Keratinocyte (primary cell): ENCODE results near the gene PFKFB4. TPM values are rescaled to one million over a fixed set of nuclear protein-coding genes. Genes with fewer than 3 reads are reported as not detected.

Experiments used
- DNase-seq: peaks from one replicate; pipeline ENCODE4 v3.0.0-alpha.2; 2011; ENCODE audit warnings: low read depth, missing footprints, low spot score
- FAIRE-seq: peaks from 2 replicates; lab custom pipeline; 2011; peaks lifted over from hg19 to GRCh38; lab: Jason Lieb, UNC
- H2AFZ ChIP-seq: 2 replicates; pipeline ENCODE4 v1.6.0; 2012; ENCODE audit warnings: low read length, control low read depth, inconsistent platforms; ENCODE audit not compliant: control insufficient read depth
- H3K27ac ChIP-seq: 2 replicates; pipeline ENCODE4 v1.5.1; 2011; ENCODE audit warnings: low read length; ENCODE audit not compliant: control insufficient read depth, insufficient read depth
- H3K27me3 ChIP-seq: 3 replicates; pipeline ENCODE4 v1.6.0; 2011; ENCODE audit warnings: low read length; ENCODE audit not compliant: control insufficient read depth, insufficient read depth; ENCODE audit errors: extremely low read depth
- H3K36me3 ChIP-seq, 2 experiments: 2 replicates in 1 of 2; 3 replicates in 1 of 2; pipeline ENCODE4 v1.5.1; 2011; ENCODE audit warnings: low read length in 2 of 2, mild to moderate bottlenecking in 1 of 2; ENCODE audit not compliant: control insufficient read depth in 2 of 2, insufficient read depth in 2 of 2; ENCODE audit errors: extremely low read depth in 1 of 2
- H3K4me1 ChIP-seq: 3 replicates; pipeline ENCODE4 v1.5.1; 2011; ENCODE audit warnings: low read length; ENCODE audit not compliant: control insufficient read depth, insufficient read depth; ENCODE audit errors: extremely low read depth
- H3K4me2 ChIP-seq: 3 replicates; pipeline ENCODE4 v1.6.0; 2011; ENCODE audit warnings: low read depth, low read length; ENCODE audit not compliant: control insufficient read depth, insufficient read depth; ENCODE audit errors: extremely low read depth
- H3K4me3 ChIP-seq, 3 experiments: fragments of 200-600 bp in 1 of 3; sonication (generic) in 1 of 3; 2 replicates in 2 of 3; 3 replicates in 1 of 3; pipeline ENCODE4 v1.5.1; 2011 to 2016; ENCODE audit warnings: low read length in 3 of 3, mild to moderate bottlenecking in 3 of 3, control low read depth in 2 of 3, inconsistent platforms in 1 of 3, low read depth in 1 of 3, mixed read lengths in 1 of 3, mixed run types in 1 of 3, moderate library complexity in 1 of 3; ENCODE audit not compliant: control insufficient read depth in 2 of 3, insufficient read depth in 2 of 3; ENCODE audit errors: extremely low read depth in 1 of 3
- H3K79me2 ChIP-seq: 2 replicates; pipeline ENCODE4 v1.6.0; 2012; ENCODE audit warnings: low read length; ENCODE audit not compliant: control insufficient read depth, insufficient read depth
- H3K9ac ChIP-seq: 3 replicates; pipeline ENCODE4 v1.6.0; 2011; ENCODE audit warnings: low read length; ENCODE audit not compliant: control insufficient read depth, insufficient read depth; ENCODE audit errors: extremely low read depth
- H3K9me1 ChIP-seq: 3 replicates; pipeline ENCODE4 v1.6.0; 2011; ENCODE audit warnings: low read length; ENCODE audit not compliant: control insufficient read depth, insufficient read depth; ENCODE audit errors: extremely low read depth
- H3K9me3 ChIP-seq: 2 replicates; pipeline ENCODE4 v1.5.1; 2012; ENCODE audit warnings: low read depth, low read length; ENCODE audit not compliant: control insufficient read depth
- H4K20me1 ChIP-seq: 3 replicates; pipeline ENCODE4 v1.6.0; 2011; ENCODE audit warnings: low read length; ENCODE audit not compliant: control insufficient read depth, insufficient read depth; ENCODE audit errors: extremely low read depth
- EZH2 ChIP-seq: IDR thresholded peaks from one replicate; pipeline ENCODE4 v1.6.1; 2012; ENCODE audit warnings: inconsistent platforms, mild to moderate bottlenecking, low read length, moderate library complexity
- dilution Hi-C: fragments of 300-500 bp; cut with MboI; formaldehyde crosslinking; loops from one replicate; pipeline ENCODE4 v1.7.0; 2020; ENCODE audit warnings: low sequenced_read_pairs; ENCODE audit not compliant: extremely low pct_ligation_motif_present
- polyA plus RNA-seq, 5 experiments: library from polyadenylated mRNA; depleted of rRNA in 3 of 5; stranded (reverse) in 3 of 5; stranded (forward) in 1 of 5; unstranded in 1 of 5; fragments of >200 nt; gene quantifications; 1 replicate in 1 of 5; 2 replicates in 3 of 5; 3 replicates in 1 of 5; pipeline versions ENCODE4 v1.2.1 to v1.2.3, GENCODE V29; 2011 to 2012; ENCODE audit warnings: missing spikeins in 2 of 5, low read depth in 1 of 5, low replicate concordance in 1 of 5
- TF ChIP-seq, protein P1 (sequence below), 3 experiments: IDR thresholded peaks in 1 of 3; conservative IDR thresholded peaks in 1 of 3; optimal IDR thresholded peaks in 1 of 3; 2 replicates in 2 of 3; 3 replicates in 1 of 3; pipeline versions ENCODE3 to v1.5.1; 2011; ENCODE audit warnings: low read length in 3 of 3, mild to moderate bottlenecking in 3 of 3, moderate library complexity in 2 of 3, control low read depth in 1 of 3, inconsistent platforms in 1 of 3; ENCODE audit not compliant: insufficient read depth in 2 of 3; ENCODE audit errors: extremely low read depth in 1 of 3

Gene PFKFB4
- polyA plus RNA-seq, 1 donor (not counting 4 experiments of a cell fraction or from before 2014, with no cell fraction given) = 15.1 TPM

DNA sequence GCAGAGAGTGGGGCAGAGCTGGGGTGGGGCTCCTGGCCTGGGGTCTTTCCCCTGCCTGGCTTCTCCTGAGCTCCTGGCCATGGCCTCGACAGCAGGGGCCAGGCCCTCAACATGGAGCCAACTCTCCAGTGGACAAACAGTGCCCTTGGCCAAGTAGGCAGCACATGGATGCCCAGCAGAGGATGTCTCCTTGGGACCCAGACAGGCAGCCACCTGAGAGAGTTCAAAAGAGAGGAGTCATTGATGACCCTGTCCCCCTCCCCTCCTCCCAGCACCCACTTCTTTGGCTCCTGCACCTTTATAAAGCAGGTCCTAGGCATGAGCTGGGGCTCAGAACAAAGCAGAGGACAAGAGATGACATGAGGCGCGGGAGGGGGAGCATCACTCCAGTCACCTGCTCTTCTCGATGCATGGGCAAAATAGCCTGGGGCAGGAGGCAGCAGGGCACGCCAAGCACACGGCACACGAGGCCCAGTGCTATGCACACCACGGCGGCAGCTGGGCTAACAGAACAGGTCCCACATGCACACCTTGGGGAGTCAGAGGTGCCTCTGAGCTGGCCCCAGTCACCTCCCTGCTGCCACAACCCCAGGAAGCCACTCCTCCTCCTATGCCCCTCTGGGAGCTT lies 80.1 kb downstream of the PFKFB4 start:
- dilution Hi-C loops = no loop called here
- no peak for DNase-seq

DNA sequence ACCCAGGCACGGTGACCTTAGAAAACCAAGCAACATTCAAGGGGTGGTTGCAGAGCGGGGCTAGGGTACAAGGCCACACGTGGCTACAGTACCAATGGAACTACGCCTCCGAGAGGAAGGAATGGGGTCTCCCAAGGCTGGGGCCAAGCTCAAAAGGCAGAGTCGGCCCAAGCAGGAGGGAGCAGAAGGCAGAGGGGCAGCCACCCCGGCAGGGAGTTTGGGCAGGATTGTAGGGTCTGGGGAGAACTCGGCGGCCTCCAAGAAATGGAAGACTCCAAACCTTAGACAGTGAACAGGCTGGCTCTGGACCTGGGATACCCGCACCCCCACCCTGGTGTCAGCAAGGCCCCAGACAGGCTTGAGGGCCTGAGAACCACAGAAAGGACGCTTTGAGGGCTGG lies 81.4 kb downstream of the PFKFB4 start:
- FAIRE-seq = no peak

More for the DNA sequence above, 80.1 kb downstream of the PFKFB4 start:
- Histone ChIP-seq H3K4me2 (no peak overlapping the region), H4K20me1 (no peaks in the 10 kb centered on the region), H3K27me3 (no peaks in the 10 kb centered on the region), H3K4me3 (no peak overlapping the region), H2AFZ (no peak overlapping the region), H3K79me2 (peaks cover 8% of the 10 kb centered on the region), H3K27ac (no peak overlapping the region), H3K9me1 (no peaks in the 10 kb centered on the region), H3K36me3 (peaks cover 0 to 3% of the 10 kb centered on the region in 2 experiments), H3K9ac (no peak overlapping the region), H3K9me3 (no peaks in the 10 kb centered on the region), H3K4me1 (peaks cover 17% of the 10 kb centered on the region)
- FAIRE-seq = no peak
- TF ChIP-seq EZH2 = no peak
- TF ChIP-seq, protein P1, sequence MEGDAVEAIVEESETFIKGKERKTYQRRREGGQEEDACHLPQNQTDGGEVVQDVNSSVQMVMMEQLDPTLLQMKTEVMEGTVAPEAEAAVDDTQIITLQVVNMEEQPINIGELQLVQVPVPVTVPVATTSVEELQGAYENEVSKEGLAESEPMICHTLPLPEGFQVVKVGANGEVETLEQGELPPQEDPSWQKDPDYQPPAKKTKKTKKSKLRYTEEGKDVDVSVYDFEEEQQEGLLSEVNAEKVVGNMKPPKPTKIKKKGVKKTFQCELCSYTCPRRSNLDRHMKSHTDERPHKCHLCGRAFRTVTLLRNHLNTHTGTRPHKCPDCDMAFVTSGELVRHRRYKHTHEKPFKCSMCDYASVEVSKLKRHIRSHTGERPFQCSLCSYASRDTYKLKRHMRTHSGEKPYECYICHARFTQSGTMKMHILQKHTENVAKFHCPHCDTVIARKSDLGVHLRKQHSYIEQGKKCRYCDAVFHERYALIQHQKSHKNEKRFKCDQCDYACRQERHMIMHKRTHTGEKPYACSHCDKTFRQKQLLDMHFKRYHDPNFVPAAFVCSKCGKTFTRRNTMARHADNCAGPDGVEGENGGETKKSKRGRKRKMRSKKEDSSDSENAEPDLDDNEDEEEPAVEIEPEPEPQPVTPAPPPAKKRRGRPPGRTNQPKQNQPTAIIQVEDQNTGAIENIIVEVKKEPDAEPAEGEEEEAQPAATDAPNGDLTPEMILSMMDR (optimal IDR thresholded peaks at IDR 0.05 in 1 of 3, IDR thresholded peaks at IDR 0.05 in 1 of 3, conservative IDR thresholded peaks at IDR 0.05 in 1 of 3; ENCODE audit: extremely low read depth in 1 of 3, insufficient read depth in 2 of 3, low read length in 3 of 3) = no peak

More for the DNA sequence above, 81.4 kb downstream of the PFKFB4 start:
- no peak for DNase-seq
- Histone ChIP-seq H3K4me3 (no peak overlapping the region), H2AFZ (no peak overlapping the region), H3K4me2 (no peak overlapping the region), H3K9ac (no peak overlapping the region), H3K27me3 (no peaks in the 10 kb centered on the region), H3K27ac (no peak overlapping the region), H3K79me2 (peaks cover 18% of the 10 kb centered on the region), H3K9me1 (no peaks in the 10 kb centered on the region), H3K9me3 (no peaks in the 10 kb centered on the region), H3K36me3 (peaks cover 0 to 3% of the 10 kb centered on the region in 2 experiments), H4K20me1 (no peaks in the 10 kb centered on the region), H3K4me1 (peaks cover 20% of the 10 kb centered on the region)
- dilution Hi-C loops = no loop called here
- TF ChIP-seq, protein P1 (optimal IDR thresholded peaks at IDR 0.05 in 1 of 3, IDR thresholded peaks at IDR 0.05 in 1 of 3, conservative IDR thresholded peaks at IDR 0.05 in 1 of 3; ENCODE audit: extremely low read depth in 1 of 3, insufficient read depth in 2 of 3, low read length in 3 of 3) = no peak
- TF ChIP-seq EZH2 = no peak
